Stomach (tissue), 4 donors: ENCODE data around the gene TAS2R41.

Source experiments
- EP300 ChIP-seq: sonication (generic); formaldehyde crosslinking; IDR thresholded peaks from one replicate; pipeline ENCODE4 v1.6.1; 2017; ENCODE audit warnings: antibody characterized with exemption
- POLR2AphosphoS5 ChIP-seq, 3 donors: sonication (generic); formaldehyde crosslinking; IDR thresholded peaks; one replicate each; pipeline ENCODE4 v1.6.1; 2016; ENCODE audit warnings: antibody characterized with exemption in 3 of 3
- TF ChIP-seq, protein P1 (sequence below), 7 experiments: fragments of 450-650 bp in 4 of 7; fragments of 200-600 bp in 3 of 7; sonication (generic) in 3 of 7; IDR thresholded peaks; one replicate each; pipeline ENCODE4 v1.5.1; 2016 to 2019; ENCODE audit warnings: antibody characterized with exemption in 7 of 7, control low read depth in 2 of 7, mild to moderate bottlenecking in 1 of 7

DNA sequence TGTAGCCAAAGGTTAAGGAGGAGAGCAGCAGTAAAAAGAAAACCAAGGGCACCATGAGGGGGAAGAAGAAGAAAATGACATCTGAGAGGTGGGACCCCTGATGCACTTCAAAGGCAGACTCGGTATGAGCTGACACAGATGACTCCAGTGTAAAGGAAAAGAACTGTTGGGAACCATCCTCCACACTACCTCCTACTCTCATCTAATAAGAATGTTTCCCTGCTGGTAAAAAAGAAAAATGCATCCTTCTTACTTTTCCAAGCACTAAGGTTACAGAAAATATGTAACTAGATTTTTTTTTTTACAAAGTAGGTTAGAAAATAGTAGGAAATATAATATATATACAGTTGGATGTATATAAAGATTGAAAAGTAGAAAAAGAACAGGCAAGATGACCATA lies 16.9 kb downstream of the TAS2R41 start:
- TF ChIP-seq, protein P1, sequence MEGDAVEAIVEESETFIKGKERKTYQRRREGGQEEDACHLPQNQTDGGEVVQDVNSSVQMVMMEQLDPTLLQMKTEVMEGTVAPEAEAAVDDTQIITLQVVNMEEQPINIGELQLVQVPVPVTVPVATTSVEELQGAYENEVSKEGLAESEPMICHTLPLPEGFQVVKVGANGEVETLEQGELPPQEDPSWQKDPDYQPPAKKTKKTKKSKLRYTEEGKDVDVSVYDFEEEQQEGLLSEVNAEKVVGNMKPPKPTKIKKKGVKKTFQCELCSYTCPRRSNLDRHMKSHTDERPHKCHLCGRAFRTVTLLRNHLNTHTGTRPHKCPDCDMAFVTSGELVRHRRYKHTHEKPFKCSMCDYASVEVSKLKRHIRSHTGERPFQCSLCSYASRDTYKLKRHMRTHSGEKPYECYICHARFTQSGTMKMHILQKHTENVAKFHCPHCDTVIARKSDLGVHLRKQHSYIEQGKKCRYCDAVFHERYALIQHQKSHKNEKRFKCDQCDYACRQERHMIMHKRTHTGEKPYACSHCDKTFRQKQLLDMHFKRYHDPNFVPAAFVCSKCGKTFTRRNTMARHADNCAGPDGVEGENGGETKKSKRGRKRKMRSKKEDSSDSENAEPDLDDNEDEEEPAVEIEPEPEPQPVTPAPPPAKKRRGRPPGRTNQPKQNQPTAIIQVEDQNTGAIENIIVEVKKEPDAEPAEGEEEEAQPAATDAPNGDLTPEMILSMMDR (IDR thresholded peaks at IDR 0.05), result no peak
- TF ChIP-seq POLR2AphosphoS5 (IDR thresholded peaks at IDR 0.05), result no peak
- TF ChIP-seq EP300, result no peak
